GM12878 (cell line): ENCODE results near the gene PIEZO2. TPM values are rescaled to one million over a fixed set of nuclear protein-coding genes. Genes with fewer than 3 reads are reported as not detected.

Source experiments
- ATAC-seq: fragments of 200-7000 bp; cut with Tn5 transposase; 3 replicates; pipeline ENCODE4 v1.9.1; 2020; ENCODE audit warnings: mild to moderate bottlenecking, moderate library complexity
- BruUV-seq: library from RNA; stranded (reverse); fragments of 400-500 nt; replicated peaks from 2 replicates; lab custom pipeline; 2021; lab: Mats Ljungman, UMichigan
- CTCF ChIA-PET: fragments of 300-600 bp; sonication (Branson Sonifier 250); formaldehyde crosslinking; extraction: SDS; loops from one replicate; lab custom pipeline; 2021; ENCODE audit warnings: inconsistent platforms; lab: Yijun Ruan, JAX
- POLR2A ChIA-PET: fragments of 350-600 bp; formaldehyde crosslinking; extraction: SDS; loops from one replicate; lab custom pipeline; 2021; ENCODE audit warnings: inconsistent platforms; lab: Charles Lee
- RAD21 ChIA-PET: fragments of 300-600 bp; sonication (Branson Sonifier 250); formaldehyde crosslinking; loops from one replicate; lab custom pipeline; 2023; ENCODE audit warnings: antibody characterized with exemption; ENCODE audit not compliant: unreplicated experiment; lab: Charles Lee
- SMC1A ChIA-PET: fragments of 300-600 bp; sonication (Branson Sonifier 250); formaldehyde crosslinking; loops from one replicate; lab custom pipeline; 2023; ENCODE audit not compliant: unreplicated experiment, uncharacterized antibody; lab: Charles Lee
- DNase-seq: peaks from one replicate; pipeline ENCODE4 v3.0.0-alpha.2; 2011; ENCODE audit warnings: low read depth, low spot score
- FAIRE-seq: peaks from 3 replicates; lab custom pipeline; 2011; peaks lifted over from hg19 to GRCh38; lab: Jason Lieb, UNC
- H2AFZ ChIP-seq: 2 replicates; pipeline ENCODE4 v1.6.0; 2011; ENCODE audit warnings: low read depth, low read length, control low read depth; ENCODE audit not compliant: control insufficient read depth
- H3K27ac ChIP-seq: 2 replicates; pipeline ENCODE4 v1.5.1; 2011; ENCODE audit warnings: control low read depth; ENCODE audit not compliant: control insufficient read depth, insufficient read depth
- H3K27me3 ChIP-seq, 2 experiments: replicated peaks in 1 of 2; 2 replicates each; pipeline versions ENCODE4 v1.6.0 to v1.6.1; 2011; ENCODE audit warnings: low read length in 1 of 2; ENCODE audit not compliant: control insufficient read depth in 2 of 2, insufficient read depth in 2 of 2
- H3K36me3 ChIP-seq, 2 experiments: 2 replicates each; pipeline ENCODE4 v1.5.1; 2011; ENCODE audit warnings: low read length in 1 of 2; ENCODE audit not compliant: control insufficient read depth in 2 of 2, insufficient read depth in 2 of 2
- H3K4me1 ChIP-seq: 2 replicates; pipeline ENCODE4 v1.6.1; 2011; ENCODE audit warnings: mild to moderate bottlenecking, low read length, moderate library complexity, mixed read lengths; ENCODE audit not compliant: control insufficient read depth, insufficient read depth
- H3K4me2 ChIP-seq: 2 replicates; pipeline ENCODE4 v1.6.0; 2011; ENCODE audit warnings: control low read depth; ENCODE audit not compliant: control insufficient read depth, insufficient read depth
- H3K4me3 ChIP-seq: fragments of 200-600 bp; sonication (generic); 2 replicates; pipeline ENCODE4 v1.5.1; 2016
- H3K79me2 ChIP-seq: 2 replicates; pipeline ENCODE4 v1.6.0; 2011; ENCODE audit warnings: low read length; ENCODE audit not compliant: control insufficient read depth, insufficient read depth
- H3K9ac ChIP-seq: 2 replicates; pipeline ENCODE4 v1.8.0; 2011; ENCODE audit warnings: low read length, control low read depth, mixed read lengths; ENCODE audit not compliant: control insufficient read depth, insufficient read depth
- H3K9me3 ChIP-seq: replicated peaks from 3 replicates; pipeline ENCODE4 v1.5.1; 2011; ENCODE audit warnings: mild to moderate bottlenecking, low read length; ENCODE audit not compliant: control insufficient read depth, insufficient read depth
- H4K20me1 ChIP-seq: 2 replicates; pipeline ENCODE4 v1.6.0; 2011; ENCODE audit not compliant: control insufficient read depth, insufficient read depth
- BCL11A ChIP-seq: IDR thresholded peaks from 2 replicates; pipeline ENCODE4 v1.6.1; 2011; ENCODE audit warnings: low read depth, low read length
- CHD4 ChIP-seq: fragments of 200-600 bp; sonication (generic); IDR thresholded peaks from 2 replicates; pipeline ENCODE4 v1.6.1; 2016; ENCODE audit warnings: mild to moderate bottlenecking
- ETV6 ChIP-seq, 2 experiments: fragments of 450-650 bp in 1 of 2; IDR thresholded peaks in 1 of 2; conservative IDR thresholded peaks in 1 of 2; 2 replicates each; pipeline ENCODE4 v1.6.1; 2014; ENCODE audit warnings: antibody characterized with exemption in 1 of 2, borderline replicate concordance in 1 of 2, low read depth in 1 of 2, mild to moderate bottlenecking in 1 of 2, moderate library complexity in 1 of 2
- FOXK2 ChIP-seq: fragments of 450-650 bp; IDR thresholded peaks from 2 replicates; pipeline ENCODE4 v1.6.1; 2017; ENCODE audit warnings: mild to moderate bottlenecking, moderate library complexity
- JUNB ChIP-seq: IDR thresholded peaks from 2 replicates; pipeline ENCODE4 v1.6.1; 2016; ENCODE audit warnings: antibody characterized with exemption, mild to moderate bottlenecking
- KAT2A ChIP-seq: conservative IDR thresholded peaks from 2 replicates; pipeline ENCODE4 v1.6.1; 2011; ENCODE audit warnings: low read depth, low read length; ENCODE audit not compliant: control insufficient read depth
- NFIC ChIP-seq: IDR thresholded peaks from 2 replicates; pipeline ENCODE4 v1.6.1; 2012; ENCODE audit warnings: low read depth, mild to moderate bottlenecking, inconsistent platforms, low read length, moderate library complexity
- NFYB ChIP-seq: IDR thresholded peaks from 2 replicates; pipeline ENCODE4 v1.6.1; 2011; ENCODE audit warnings: low read depth, mild to moderate bottlenecking, low read length, improper control_type of control experiment, moderate library complexity; ENCODE audit not compliant: insufficient read depth
- NRF1 ChIP-seq: conservative IDR thresholded peaks from 2 replicates; pipeline ENCODE4 v1.6.1; 2011; ENCODE audit warnings: mild to moderate bottlenecking, low read depth, low read length, improper control_type of control experiment
- PBX3 ChIP-seq: IDR thresholded peaks from 2 replicates; pipeline ENCODE4 v1.6.1; 2011; ENCODE audit warnings: mild to moderate bottlenecking, low read depth, low read length, moderate library complexity; ENCODE audit not compliant: insufficient replicate concordance
- POLR2A ChIP-seq: IDR thresholded peaks from 2 replicates; pipeline ENCODE4 v1.6.1; 2011; ENCODE audit warnings: low read depth, mild to moderate bottlenecking, low read length
- REST ChIP-seq: IDR thresholded peaks from 2 replicates; pipeline ENCODE4 v1.6.1; 2012; ENCODE audit warnings: mild to moderate bottlenecking, low read depth, low read length
- SKIL ChIP-seq: fragments of 450-650 bp; IDR thresholded peaks from 2 replicates; pipeline ENCODE4 v1.6.1; 2017; ENCODE audit warnings: mild to moderate bottlenecking, low read depth, inconsistent platforms; ENCODE audit not compliant: poor library complexity, severe bottlenecking
- TCF7 ChIP-seq: IDR thresholded peaks from 2 replicates; pipeline ENCODE4 v1.6.1; 2014; ENCODE audit warnings: antibody characterized with exemption, borderline replicate concordance
- YY1 ChIP-seq: IDR thresholded peaks from 2 replicates; pipeline ENCODE4 v1.6.1; 2011; ENCODE audit warnings: low read depth, mild to moderate bottlenecking, low read length
- ZNF207 ChIP-seq: fragments of 450-650 bp; IDR thresholded peaks from 2 replicates; pipeline ENCODE4 v1.6.1; 2014; ENCODE audit warnings: antibody characterized with exemption, mild to moderate bottlenecking, borderline replicate concordance
- ZSCAN29 ChIP-seq: fragments of 450-650 bp; IDR thresholded peaks from 2 replicates; pipeline ENCODE4 v1.6.1; 2017; ENCODE audit warnings: mild to moderate bottlenecking, moderate library complexity
- whole genome bisulfite sequencing: methylation state at CpG from one replicate; pipeline ENCODE4 v1.1.6; 2016; ENCODE audit warnings: low lambda C conversion rate; ENCODE audit not compliant: insufficient replicate concordance, insufficient coverage; ENCODE audit errors: missing lambda C conversion rate; 5-methylcytosine and 5-hydroxymethylcytosine counted together
- in situ Hi-C: fragments of 300-500 bp; cut with MboI; formaldehyde crosslinking; loops from 9 replicates; pipeline ENCODE4 v1.14.3; 2018; ENCODE audit warnings: mixed read lengths
- intact Hi-C: fragments of 100-400 bp; cut with micrococcal nuclease; formaldehyde crosslinking; loops from one replicate; pipeline ENCODE4 v1.14.2; 2022; ENCODE audit not compliant: unreplicated experiment
- polyA plus RNA-seq, 11 experiments: library from polyadenylated mRNA; depleted of rRNA in 4 of 11; unstranded in 6 of 11; stranded (reverse) in 5 of 11; fragments of >200 nt; fragmentation: Nextera tagmentation in 4 of 11; fragmentation: Illumina TruSeq in 1 of 11; extraction: Ambion mirVana in 4 of 11; extraction: Trizol in 1 of 11; gene quantifications; 1 replicate in 1 of 11; 2 replicates in 10 of 11; pipeline versions ENCODE4 v1.2.1 to v1.2.3, GENCODE V29; 2011 to 2016; ENCODE audit warnings: inconsistent platforms in 2 of 11, missing spikeins in 2 of 11, low read depth in 1 of 11
- total RNA-seq, 4 experiments: library from RNA; depleted of rRNA in 3 of 4; stranded (reverse); fragments of >200 nt in 3 of 4; fragmentation: Illumina TruSeq in 1 of 4; extraction: Trizol in 1 of 4; gene quantifications; 2 replicates each; pipeline versions ENCODE4 v1.2.1 to v1.2.3, GENCODE V29; 2013 to 2021

Gene PIEZO2
- total and polyA plus RNA-seq, 10 of the 15 experiments (the other 5 are each of a cell fraction or from before 2014, with no cell fraction given) = 6.7 to 42.3 (median 27.4) TPM

- DNase-seq = no peak
- CTCF ChIA-PET = interaction anchor here (1.1 to 3.2 kb wide), 4 partner anchors 9 to 111 kb away, joined by 3 to 21 read pairs (median 7); no protein-coding TSS in a partner anchor
Measured at GRCh38 chr18:10671441-10671840, 477.9 kb downstream of the PIEZO2 start.

More at GRCh38 chr18:10671441-10671840, 477.9 kb downstream of the PIEZO2 start:
- no peak for FAIRE-seq
- no peak overlapping the region for H3K4me3 ChIP-seq
- TF ChIP-seq FOXK2 (no peak), NFIC (no peak), REST (no peak), TCF7 (no peak), BCL11A (no peak), PBX3 (no peak), JUNB (no peak), SKIL (no peak), ETV6 (conservative IDR thresholded peaks at IDR 0.05 in 1 of 2, IDR thresholded peaks at IDR 0.05 in 1 of 2; ENCODE audit: borderline replicate concordance in 1 of 2, low read depth in 1 of 2) (no peak), YY1 (no peak), NFYB (no peak), CHD4 (no peak), KAT2A (no peak), POLR2A (no peak), ZSCAN29 (no peak), NRF1 (no peak), ZNF207 (no peak)
- H3K9ac ChIP-seq = no peak overlapping the region
- no peaks in the 10 kb centered on the region for H4K20me1 ChIP-seq
- ATAC-seq = no peak
- RAD21 ChIA-PET = interaction anchor here (1.2 to 2.1 kb wide), 3 partner anchors 10 to 483 kb away, joined by 3 to 8 read pairs (median 3); no protein-coding TSS in a partner anchor
- H3K36me3 ChIP-seq = peaks cover 0 to 3% of the 10 kb centered on the region in 2 experiments; a peak in 3 of 4 replicates
- no peak overlapping the region for H3K4me2 ChIP-seq
- intact Hi-C loops = no loop called here
- H3K9me3 ChIP-seq = no peaks in the 10 kb centered on the region
- 10% methylated on average over 4 of the region's 4 CpGs for WGBS
- no peaks in the 10 kb centered on the region for H3K4me1 ChIP-seq
- SMC1A ChIA-PET = interaction anchor here (1.9 kb wide), 1 partner anchor 112 kb away, joined by 6 read pairs; no protein-coding TSS in a partner anchor
- no TSS peak for BruUV-seq
- POLR2A ChIA-PET = no interaction called here
- in situ Hi-C loops = no loop called here
- H3K27ac ChIP-seq = no peak overlapping the region
- H3K27me3 ChIP-seq = no peaks in the 10 kb centered on the region
- no peak overlapping the region for H2AFZ ChIP-seq
- H3K79me2 ChIP-seq = no peaks in the 10 kb centered on the region
